DND-41 (cell line): ENCODE measurements around the gene BASP1.

Source experiments
- EZH2 ChIP-seq: IDR thresholded peaks from 3 replicates; pipeline ENCODE4 v1.6.1; 2012; ENCODE audit warnings: borderline replicate concordance, low read depth, mild to moderate bottlenecking, moderate library complexity, low read length, inconsistent platforms; ENCODE audit not compliant: severe bottlenecking
- TF ChIP-seq, protein P1 (sequence below): IDR thresholded peaks from 2 replicates; pipeline ENCODE4 v1.5.1; 2012; ENCODE audit warnings: borderline replicate concordance, low read length, moderate library complexity, mild to moderate bottlenecking; ENCODE audit not compliant: poor library complexity, severe bottlenecking; ENCODE audit errors: extremely low read depth

DNA sequence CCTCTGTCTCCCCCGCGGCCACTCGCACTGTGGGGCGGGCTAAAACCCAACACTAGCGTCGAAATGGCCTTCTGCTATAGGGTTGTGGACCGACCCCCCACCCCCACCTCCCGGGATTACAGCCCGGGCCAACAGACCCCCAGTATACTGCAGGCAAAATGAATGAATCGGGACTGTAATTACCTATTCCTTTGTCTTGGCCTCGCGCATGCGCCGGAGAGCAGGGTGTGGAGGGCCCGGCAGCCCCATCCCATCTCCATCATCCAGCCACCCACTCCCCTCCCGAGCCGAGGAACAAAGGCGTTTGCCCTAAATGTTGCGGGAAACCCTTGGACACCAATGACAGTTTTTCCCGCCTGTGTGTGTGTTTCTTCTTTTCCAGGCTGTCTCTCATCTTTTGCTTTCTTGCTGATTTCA, 1.6 kb downstream of the BASP1 start:
- TF ChIP-seq, protein P1, sequence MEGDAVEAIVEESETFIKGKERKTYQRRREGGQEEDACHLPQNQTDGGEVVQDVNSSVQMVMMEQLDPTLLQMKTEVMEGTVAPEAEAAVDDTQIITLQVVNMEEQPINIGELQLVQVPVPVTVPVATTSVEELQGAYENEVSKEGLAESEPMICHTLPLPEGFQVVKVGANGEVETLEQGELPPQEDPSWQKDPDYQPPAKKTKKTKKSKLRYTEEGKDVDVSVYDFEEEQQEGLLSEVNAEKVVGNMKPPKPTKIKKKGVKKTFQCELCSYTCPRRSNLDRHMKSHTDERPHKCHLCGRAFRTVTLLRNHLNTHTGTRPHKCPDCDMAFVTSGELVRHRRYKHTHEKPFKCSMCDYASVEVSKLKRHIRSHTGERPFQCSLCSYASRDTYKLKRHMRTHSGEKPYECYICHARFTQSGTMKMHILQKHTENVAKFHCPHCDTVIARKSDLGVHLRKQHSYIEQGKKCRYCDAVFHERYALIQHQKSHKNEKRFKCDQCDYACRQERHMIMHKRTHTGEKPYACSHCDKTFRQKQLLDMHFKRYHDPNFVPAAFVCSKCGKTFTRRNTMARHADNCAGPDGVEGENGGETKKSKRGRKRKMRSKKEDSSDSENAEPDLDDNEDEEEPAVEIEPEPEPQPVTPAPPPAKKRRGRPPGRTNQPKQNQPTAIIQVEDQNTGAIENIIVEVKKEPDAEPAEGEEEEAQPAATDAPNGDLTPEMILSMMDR, result no peak
- no peak for TF ChIP-seq EZH2
